ENCODE results near the gene HSPB9. TPM values are rescaled to one million over a fixed set of nuclear protein-coding genes. Genes with fewer than 3 reads are reported as not detected.

HSPB9 gene
- total RNA-seq (not detected), total RNA-seq (0 to 0.43 (median 0) reads per million in 172 experiments)
- 0.18 TPM for polyA plus RNA-seq (2013, experiment 1 of 2)
- 0.16 TPM for polyA plus RNA-seq (2013, experiment 2 of 2)

GRCh38 chr17:42122371-42123303 is at the start of gene HSPB9:
Gene HSPB9 (plus strand): TSS chr17:42122804. CDS start chr17:42122851, 47 bp downstream.
- ATAC-seq (ENCODE audit: poor library complexity) (no peak), DNase-seq (peak in 1 of 14 experiments; percentile 42)
- H3K4me3 ChIP-seq (ENCODE audit: low read length) = no peak within 1 kb of the TSS
- ChIA-PET POLR2A (interaction anchor here (2.2 to 2.8 kb wide), 2 partner anchors 10 to 106 kb away, joined by 11 to 17 read pairs; partner anchors contain the start of genes DHX58 and DNAJC7), CTCF (interaction anchor here (1.2 kb wide), 1 partner anchor 11 kb away, joined by 3 read pairs; no protein-coding TSS in a partner anchor)
- peaks cover 22% of the 10 kb centered on the region for H3K4me1 ChIP-seq (ENCODE audit: insufficient read depth, low read length)
- H3K27me3 ChIP-seq (ENCODE audit: control insufficient read depth in 1 of 2, insufficient read depth in 2 of 2, low read length in 2 of 2) = no peaks in the 10 kb centered on the region
- no peaks in the 10 kb centered on the region for H3K9me3 ChIP-seq (ENCODE audit: control insufficient read depth in 1 of 2, insufficient read depth in 1 of 2, low read length in 2 of 2)
- H3K9me3 Mint-ChIP-seq = no peaks in the 10 kb centered on the region
- H3K4me1 Mint-ChIP-seq (ENCODE audit: low read depth) = peaks cover 18% of the 10 kb centered on the region
- H3K4me3 Mint-ChIP-seq = peak within 1 kb of the TSS; percentile 76
- peaks cover 43% of the 10 kb centered on the region for H3K36me3 Mint-ChIP-seq (ENCODE audit: low read depth)
- no peaks in the 10 kb centered on the region for H3K27me3 Mint-ChIP-seq
- H3K27ac Mint-ChIP-seq = no peak within 1 kb of the TSS
- no peak within 1 kb of the TSS for H3K27ac ChIP-seq (ENCODE audit: low read depth in 1 of 2, low read length in 2 of 2)
- intact Hi-C loops (cut with DNase I, micrococcal nuclease) = loop anchor here in 1 of 2 experiments (5.0 kb wide), 2 partner anchors 70 to 155 kb away; partner anchors contain the start of genes GHDC and STAT5B
- H3K36me3 ChIP-seq (ENCODE audit: insufficient read depth, low read length) = peaks cover 47% of the 10 kb centered on the region
- TF ChIP-seq CTCF (IDR thresholded peaks at IDR 0.05) = no peak

- Histone ChIP-seq H3K36me3 (ENCODE audit: insufficient read depth, low read length) (no peaks in the 10 kb centered on the region), H3K27me3 (ENCODE audit: control insufficient read depth in 1 of 2, insufficient read depth in 2 of 2, low read length in 2 of 2) (peaks cover 17 to 24% of the 10 kb centered on the region in 2 experiments), H3K4me1 (ENCODE audit: insufficient read depth, low read length) (peaks cover 13% of the 10 kb centered on the region), H3K27ac (ENCODE audit: low read depth in 1 of 2, low read length in 2 of 2) (no peak overlapping the region), H3K4me3 (ENCODE audit: low read length) (no peak overlapping the region), H3K9me3 (ENCODE audit: control insufficient read depth in 1 of 2, insufficient read depth in 1 of 2, low read length in 2 of 2) (no peaks in the 10 kb centered on the region)
- ATAC-seq (ENCODE audit: poor library complexity) = no peak
- Mint-ChIP-seq H3K4me1 (ENCODE audit: low read depth) (peaks cover 4% of the 10 kb centered on the region), H3K27ac (no peak overlapping the region), H3K9me3 (no peaks in the 10 kb centered on the region), H3K4me3 (no peak overlapping the region), H3K36me3 (ENCODE audit: low read depth) (no peaks in the 10 kb centered on the region), H3K27me3 (peaks cover 33% of the 10 kb centered on the region)
- intact Hi-C loops (cut with DNase I, micrococcal nuclease) = no loop called here
- ChIA-PET POLR2A (no interaction called here), CTCF (no interaction called here)
- TF ChIP-seq CTCF (IDR thresholded peaks at IDR 0.05) = no peak
- no peak for DNase-seq
Measured at GRCh38 chr17:42075789-42076188, 46.8 kb upstream of the HSPB9 start.

GRCh38 chr17:42076797-42077559 is 45.6 kb upstream of the HSPB9 start:
- Histone ChIP-seq H3K4me3 (ENCODE audit: low read length) (no peak overlapping the region), H3K9me3 (ENCODE audit: control insufficient read depth in 1 of 2, insufficient read depth in 1 of 2, low read length in 2 of 2) (no peaks in the 10 kb centered on the region), H3K27me3 (ENCODE audit: control insufficient read depth in 1 of 2, insufficient read depth in 2 of 2, low read length in 2 of 2) (peaks cover 11 to 17% of the 10 kb centered on the region in 2 experiments), H3K36me3 (ENCODE audit: insufficient read depth, low read length) (no peaks in the 10 kb centered on the region), H3K27ac (ENCODE audit: low read depth in 1 of 2, low read length in 2 of 2) (no peak overlapping the region), H3K4me1 (ENCODE audit: insufficient read depth, low read length) (peaks cover 8% of the 10 kb centered on the region)
- intact Hi-C loops (cut with DNase I, micrococcal nuclease) = no loop called here
- H3K36me3 Mint-ChIP-seq (ENCODE audit: low read depth) = no peaks in the 10 kb centered on the region
- H3K27ac Mint-ChIP-seq = no peak overlapping the region
- DNase-seq = no peak
- peaks cover 2% of the 10 kb centered on the region for H3K4me1 Mint-ChIP-seq (ENCODE audit: low read depth)
- no peak for TF ChIP-seq CTCF (IDR thresholded peaks at IDR 0.05)
- H3K27me3 Mint-ChIP-seq = peaks cover 23% of the 10 kb centered on the region
- POLR2A ChIA-PET = no interaction called here
- H3K9me3 Mint-ChIP-seq = no peaks in the 10 kb centered on the region
- ATAC-seq (ENCODE audit: poor library complexity) = no peak
- CTCF ChIA-PET = no interaction called here
- no peak overlapping the region for H3K4me3 Mint-ChIP-seq

Measured in CD4-positive, alpha-beta T cell (primary cell).